Measurements from ENCODE around the gene CD7.
"Not testable (repeated sequence)": the region's sequence is repeated elsewhere in the genome, so short reads cannot be mapped to it uniquely, and the experiment has no call there.

Gene CD7

GRCh38 chr17:82317394-82318168 is at the start of gene CD7:
Gene CD7, minus strand, starts transcription at chr17:82317608. Its CDS starts 113 bp downstream, at chr17:82317495.
- peak in 1 of 2 donors; percentile 53 for DNase-seq (ENCODE audit: low read depth in 1 of 2, low spot score in 1 of 2)

- no peak for DNase-seq (ENCODE audit: low read depth in 1 of 2, low spot score in 1 of 2)
These were observed 49.3 kb upstream of the CD7 start for GRCh38 chr17:82366749-82367148.

- no peak for DNase-seq (ENCODE audit: low read depth in 1 of 2, low spot score in 1 of 2)
These were observed 48.3 kb upstream of the CD7 start for GRCh38 chr17:82365606-82366295.

GRCh38 chr17:82361885-82362633 is 44.7 kb upstream of the CD7 start:
- DNase-seq (ENCODE audit: low read depth in 1 of 2, low spot score in 1 of 2) = no peak

- DNase-seq (ENCODE audit: low read depth in 1 of 2, low spot score in 1 of 2) = not testable (repeated sequence)
These were observed 42.2 kb upstream of the CD7 start for GRCh38 chr17:82359451-82360074.

GRCh38 chr17:82358465-82359350 is 41.3 kb upstream of the CD7 start, which contains the start of gene TEX19:
Gene TEX19, plus strand, starts transcription at chr17:82359247. Its CDS starts 2,904 bp downstream, at chr17:82362151.
- no peak for DNase-seq (ENCODE audit: low read depth in 1 of 2, low spot score in 1 of 2)

- DNase-seq (ENCODE audit: low read depth in 1 of 2, low spot score in 1 of 2) = no peak
These were observed 40.0 kb upstream of the CD7 start for GRCh38 chr17:82357394-82357793.

- DNase-seq (ENCODE audit: low read depth in 1 of 2, low spot score in 1 of 2) = no peak
These were observed 39.5 kb upstream of the CD7 start for GRCh38 chr17:82356845-82357355.

GRCh38 chr17:82355770-82356427 is 38.5 kb upstream of the CD7 start:
- DNase-seq (ENCODE audit: low read depth in 1 of 2, low spot score in 1 of 2) = no peak

GRCh38 chr17:82354804-82355308 is 37.4 kb upstream of the CD7 start:
- DNase-seq (ENCODE audit: low read depth in 1 of 2, low spot score in 1 of 2) = no peak

- no peak for DNase-seq (ENCODE audit: low read depth in 1 of 2, low spot score in 1 of 2)
These were observed 36.1 kb upstream of the CD7 start for GRCh38 chr17:82353484-82353883.

- DNase-seq (ENCODE audit: low read depth in 1 of 2, low spot score in 1 of 2) = peak; percentile 60 to 62
These were observed 34.5 kb upstream of the CD7 start for GRCh38 chr17:82351713-82352488.

- no peak for DNase-seq (ENCODE audit: low read depth in 1 of 2, low spot score in 1 of 2)
These were observed 33.9 kb upstream of the CD7 start for GRCh38 chr17:82351254-82351712.

GRCh38 chr17:82350182-82351030 is 33.0 kb upstream of the CD7 start:
- DNase-seq (ENCODE audit: low read depth in 1 of 2, low spot score in 1 of 2) = peak in 1 of 2 donors; percentile 35

GRCh38 chr17:82349287-82349701 is 31.9 kb upstream of the CD7 start:
- no peak for DNase-seq (ENCODE audit: low read depth in 1 of 2, low spot score in 1 of 2)

- DNase-seq (ENCODE audit: low read depth in 1 of 2, low spot score in 1 of 2) = no peak
These were observed 31.5 kb upstream of the CD7 start for GRCh38 chr17:82348866-82349265.

GRCh38 chr17:82348434-82348833 is 31.0 kb upstream of the CD7 start:
- no peak for DNase-seq (ENCODE audit: low read depth in 1 of 2, low spot score in 1 of 2)

All from stimulated activated CD4-positive, alpha-beta T cell treated with anti-CD3 and anti-CD28 coated beads, Interleukin-15, amount 100 ng/mL, for 1 hour (primary cell).